Measurements from ENCODE around the gene NUP93. TPM values are rescaled to one million over a fixed set of nuclear protein-coding genes. Genes with fewer than 3 reads are reported as not detected.

Gene NUP93
- total RNA-seq, 1 donor from 2014 or later: 111 TPM

- Mint-ChIP-seq H3K36me3 (ENCODE audit: low read depth) (no peaks in the 10 kb centered on the region), H3K4me3 (no peak overlapping the region), H3K27me3 (no peaks in the 10 kb centered on the region), H3K27ac (no peak overlapping the region), H3K9me3 (no peaks in the 10 kb centered on the region), H3K4me1 (peaks cover 16% of the 10 kb centered on the region)
- no peak for ATAC-seq (ENCODE audit: low read depth)
- TF ChIP-seq CTCF (IDR thresholded peaks at IDR 0.05): no peak
- no peak for DNase-seq
- ChIA-PET CTCF (no interaction called here), POLR2A (interaction anchor here (0.9 to 1.2 kb wide), 2 partner anchors 10 to 46 kb away, joined by 3 to 4 read pairs; partner anchors contain the start of gene HERPUD1)
- intact Hi-C loops (cut with micrococcal nuclease): no loop called here
These were observed 155.7 kb downstream of the NUP93 start for GRCh38 chr16:56885446-56886162.

- Mint-ChIP-seq H3K27me3 (no peaks in the 10 kb centered on the region), H3K9me3 (no peaks in the 10 kb centered on the region), H3K4me3 (no peak overlapping the region), H3K36me3 (ENCODE audit: low read depth) (no peaks in the 10 kb centered on the region), H3K4me1 (peaks cover 16% of the 10 kb centered on the region), H3K27ac (no peak overlapping the region)
- no peak for ATAC-seq (ENCODE audit: low read depth)
- POLR2A ChIA-PET: interaction anchor here (0.9 kb wide), 1 partner anchor 45 kb away, joined by 4 read pairs; the partner anchor contains the start of gene HERPUD1
- CTCF ChIA-PET: no interaction called here
- intact Hi-C loops (cut with micrococcal nuclease): no loop called here
- no peak for TF ChIP-seq CTCF (IDR thresholded peaks at IDR 0.05)
- no peak for DNase-seq
These were observed 156.4 kb downstream of the NUP93 start for GRCh38 chr16:56886296-56886695.

GRCh38 chr16:56886826-56887225 lies 156.9 kb downstream of the NUP93 start:
- intact Hi-C loops (cut with micrococcal nuclease): no loop called here

GRCh38 chr16:56888806-56889205 lies 158.9 kb downstream of the NUP93 start:
- H3K27ac Mint-ChIP-seq: peak overlapping the region; percentile 68
- intact Hi-C loops (cut with micrococcal nuclease): loop anchor here (1.0 to 2.0 kb wide), 4 partner anchors 18 to 42 kb away; no protein-coding TSS in a partner anchor

More at GRCh38 chr16:56886826-56887225, 156.9 kb downstream of the NUP93 start:
- Mint-ChIP-seq H3K9me3 (no peaks in the 10 kb centered on the region), H3K4me3 (no peak overlapping the region), H3K27me3 (no peaks in the 10 kb centered on the region), H3K4me1 (peaks cover 16% of the 10 kb centered on the region), H3K36me3 (ENCODE audit: low read depth) (no peaks in the 10 kb centered on the region), H3K27ac (no peak overlapping the region)
- DNase-seq: no peak
- ChIA-PET POLR2A (interaction anchor here (0.9 kb wide), 1 partner anchor 45 kb away, joined by 4 read pairs; the partner anchor contains the start of gene HERPUD1), CTCF (no interaction called here)
- no peak for ATAC-seq (ENCODE audit: low read depth)
- no peak for TF ChIP-seq CTCF (IDR thresholded peaks at IDR 0.05)

More at GRCh38 chr16:56888806-56889205, 158.9 kb downstream of the NUP93 start:
- H3K27me3 Mint-ChIP-seq: no peaks in the 10 kb centered on the region
- peak; percentile 91 for ATAC-seq (ENCODE audit: low read depth)
- ChIA-PET CTCF (interaction anchor here (0.7 to 1.6 kb wide), 6 partner anchors 19 to 187 kb away, joined by 3 to 9 read pairs (median 3); no protein-coding TSS in a partner anchor), POLR2A (interaction anchor here (0.5 to 2.9 kb wide), 17 partner anchors 10 to 147 kb away, joined by 3 to 26 read pairs (median 6); partner anchors contain the start of gene HERPUD1)
- DNase-seq: peak; percentile 55
- TF ChIP-seq CTCF (IDR thresholded peaks at IDR 0.05): no peak
- H3K36me3 Mint-ChIP-seq (ENCODE audit: low read depth): no peaks in the 10 kb centered on the region
- H3K9me3 Mint-ChIP-seq: no peaks in the 10 kb centered on the region
- peaks cover 16% of the 10 kb centered on the region for H3K4me1 Mint-ChIP-seq
- peak overlapping the region; percentile 24 for H3K4me3 Mint-ChIP-seq
